Neural cell (in vitro differentiated cells): ENCODE measurements around the gene WNT6. TPM values are rescaled to one million over a fixed set of nuclear protein-coding genes. Genes with fewer than 3 reads are reported as not detected.

Experiments used
- H2AFZ ChIP-seq: fragments of 200-600, 300-800 bp; sonication (generic), shearing (Covaris generic); 2 replicates; pipeline ENCODE4 v1.6.0; 2014; ENCODE audit warnings: low read depth, mild to moderate bottlenecking, antibody characterized with exemption, low read length, moderate library complexity
- H3F3A ChIP-seq: fragments of 200-600 bp; shearing (Covaris generic); 2 replicates; pipeline ENCODE4 v1.6.1; 2016; ENCODE audit warnings: mild to moderate bottlenecking, moderate library complexity, mixed read lengths, antibody characterized with exemption, low read length; ENCODE audit not compliant: insufficient read depth, poor library complexity, severe bottlenecking
- H3K27ac ChIP-seq: fragments of 200-600, 300-800 bp; sonication (generic), shearing (Covaris generic); 2 replicates; pipeline ENCODE4 v1.5.1; 2014; ENCODE audit warnings: mild to moderate bottlenecking, low read length, moderate library complexity
- H3K27me3 ChIP-seq: fragments of 300-800, 200-600 bp; sonication (generic), shearing (Covaris generic); 2 replicates; pipeline ENCODE4 v1.6.0; 2014; ENCODE audit warnings: mild to moderate bottlenecking, low read depth, low read length, moderate library complexity; ENCODE audit not compliant: insufficient read depth
- H3K36me3 ChIP-seq: fragments of 300-800, 200-600 bp; sonication (generic), shearing (Covaris generic); 2 replicates; pipeline ENCODE4 v1.5.1; 2014; ENCODE audit warnings: mild to moderate bottlenecking, antibody characterized with exemption, low read length, moderate library complexity; ENCODE audit not compliant: insufficient read depth
- H3K4me2 ChIP-seq: fragments of 300-800, 200-600 bp; sonication (generic), shearing (Covaris generic); 2 replicates; pipeline ENCODE4 v1.6.0; 2014; ENCODE audit warnings: mild to moderate bottlenecking, low read length
- H3K4me3 ChIP-seq: fragments of 300-800, 200-600 bp; sonication (generic), shearing (Covaris generic); 2 replicates; pipeline ENCODE4 v1.5.1; 2014; ENCODE audit warnings: mild to moderate bottlenecking, low read length, moderate library complexity
- H3K79me2 ChIP-seq: fragments of 200-600 bp; shearing (Covaris generic); replicated peaks from 2 replicates; pipeline ENCODE4 v1.6.0; 2014; ENCODE audit warnings: mild to moderate bottlenecking, low read length, moderate library complexity; ENCODE audit not compliant: insufficient read depth
- H3K9ac ChIP-seq: fragments of 300-800, 200-600 bp; sonication (generic), shearing (Covaris generic); 2 replicates; pipeline ENCODE4 v1.6.1; 2016; ENCODE audit warnings: mild to moderate bottlenecking, low read length, mixed read lengths
- H3K9me2 ChIP-seq: fragments of 200-600 bp; shearing (Covaris generic); 2 replicates; pipeline ENCODE4 v1.6.1; 2016; ENCODE audit warnings: mild to moderate bottlenecking, low read length, mixed read lengths; ENCODE audit not compliant: insufficient read depth
- H3K9me3 ChIP-seq: fragments of 200-600, 300-800 bp; sonication (generic), shearing (Covaris generic); 2 replicates; pipeline ENCODE4 v1.6.1; 2016; ENCODE audit warnings: mild to moderate bottlenecking, mixed run types, low read length, moderate library complexity, mixed read lengths
- H4K20me1 ChIP-seq: fragments of 200-600 bp; shearing (Covaris generic); 2 replicates; pipeline ENCODE4 v1.6.1; 2016; ENCODE audit warnings: mild to moderate bottlenecking, mixed run types; ENCODE audit not compliant: insufficient read depth
- CTCF ChIP-seq: fragments of 450-650 bp; IDR thresholded peaks from 2 replicates; pipeline ENCODE4 v1.5.1; 2014; ENCODE audit warnings: antibody characterized with exemption, mild to moderate bottlenecking, moderate library complexity; ENCODE audit not compliant: poor library complexity, severe bottlenecking
- EP300 ChIP-seq: fragments of 450-650 bp; conservative IDR thresholded peaks from 2 replicates; pipeline ENCODE4 v1.6.1; 2014; ENCODE audit warnings: antibody characterized with exemption, mild to moderate bottlenecking, moderate library complexity; ENCODE audit not compliant: poor library complexity, severe bottlenecking
- EZH2 ChIP-seq: fragments of 200-600, 300-800 bp; shearing (Covaris generic), sonication (generic); IDR thresholded peaks from 2 replicates; pipeline ENCODE4 v1.6.1; 2014; ENCODE audit warnings: antibody characterized with exemption, low read length, borderline replicate concordance, mild to moderate bottlenecking; ENCODE audit not compliant: insufficient read depth, poor library complexity, severe bottlenecking
- MXI1 ChIP-seq: fragments of 450-650 bp; conservative IDR thresholded peaks from 2 replicates; pipeline ENCODE4 v1.6.1; 2014; ENCODE audit warnings: antibody characterized with exemption, mild to moderate bottlenecking; ENCODE audit not compliant: poor library complexity, severe bottlenecking
- POLR2AphosphoS5 ChIP-seq: IDR thresholded peaks from 2 replicates; pipeline ENCODE4 v1.6.1; 2012
- RAD21 ChIP-seq: fragments of 450-650 bp; conservative IDR thresholded peaks from 2 replicates; pipeline ENCODE4 v1.6.1; 2014; ENCODE audit warnings: antibody characterized with exemption, mild to moderate bottlenecking, moderate library complexity
- REST ChIP-seq: IDR thresholded peaks from 2 replicates; pipeline ENCODE4 v1.6.1; 2012; ENCODE audit warnings: borderline replicate concordance
- SMC3 ChIP-seq: fragments of 450-650 bp; conservative IDR thresholded peaks from 2 replicates; pipeline ENCODE4 v1.6.1; 2014; ENCODE audit warnings: antibody characterized with exemption, mild to moderate bottlenecking, moderate library complexity; ENCODE audit not compliant: poor library complexity
- TAF1 ChIP-seq: IDR thresholded peaks from 2 replicates; pipeline ENCODE4 v1.6.1; 2012; ENCODE audit warnings: low read depth
- polyA minus RNA-seq: library from RNA; depleted of rRNA, polyadenylated mRNA; stranded (reverse); fragments of >200 nt; gene quantifications from 2 replicates; pipeline ENCODE4 v1.2.3, GENCODE V29; 2014
- polyA plus RNA-seq: library from polyadenylated mRNA; depleted of rRNA; stranded (reverse); fragments of >200 nt; gene quantifications from 2 replicates; pipeline ENCODE4 v1.2.3, GENCODE V29; 2014

The WNT6 gene
- polyA plus RNA-seq = not detected in 2 replicates
- polyA minus RNA-seq = not detected in 2 replicates

GRCh38 chr2:218859556-218859987, at the start of gene WNT6:
Gene WNT6, plus strand, starts transcription at chr2:218859805. Its CDS starts 233 bp downstream, at chr2:218860038.
- Histone ChIP-seq H3K4me2 (no peak within 1 kb of the TSS), H4K20me1 (no peaks in the 10 kb centered on the region), H3K36me3 (no peaks in the 10 kb centered on the region), H3K27me3 (peaks cover 90% of the 10 kb centered on the region), H3K4me3 (peak within 1 kb of the TSS; percentile 57), H3K9me2 (no peaks in the 10 kb centered on the region), H3K27ac (no peak within 1 kb of the TSS), H3K79me2 (no peaks in the 10 kb centered on the region), H2AFZ (no peak within 1 kb of the TSS), H3K9ac (no peak within 1 kb of the TSS), H3F3A (no peaks in the 10 kb centered on the region), H3K9me3 (no peaks in the 10 kb centered on the region)
- no peak for TF ChIP-seq CTCF
- no peak for TF ChIP-seq EZH2
- no peak for TF ChIP-seq MXI1
- no peak for TF ChIP-seq RAD21
- no peak for TF ChIP-seq POLR2AphosphoS5
- TF ChIP-seq EP300 = no peak
- TF ChIP-seq TAF1 = no peak
- TF ChIP-seq SMC3 = no peak
- no peak for TF ChIP-seq REST

GRCh38 chr2:218810256-218810655, 49.3 kb upstream of the WNT6 start:
- no peaks in the 10 kb centered on the region for H3K36me3 ChIP-seq
- H3K9ac ChIP-seq = no peak overlapping the region
- H3K27ac ChIP-seq = no peak overlapping the region
- no peak overlapping the region for H3K4me3 ChIP-seq
- TF ChIP-seq EZH2 (no peak), RAD21 (no peak)
- no peaks in the 10 kb centered on the region for H3K27me3 ChIP-seq
- no peaks in the 10 kb centered on the region for H3K9me2 ChIP-seq
- H3F3A ChIP-seq = no peaks in the 10 kb centered on the region
- no peaks in the 10 kb centered on the region for H3K9me3 ChIP-seq
- H2AFZ ChIP-seq = no peak overlapping the region
- H3K4me2 ChIP-seq = no peak overlapping the region
- no peaks in the 10 kb centered on the region for H4K20me1 ChIP-seq
- H3K79me2 ChIP-seq = no peaks in the 10 kb centered on the region

GRCh38 chr2:218811382-218811781, 48.2 kb upstream of the WNT6 start:
- Histone ChIP-seq H4K20me1 (no peaks in the 10 kb centered on the region), H3K4me2 (no peak overlapping the region), H3K9ac (no peak overlapping the region)

More at GRCh38 chr2:218811382-218811781, 48.2 kb upstream of the WNT6 start:
- H3K27me3 ChIP-seq = no peaks in the 10 kb centered on the region
- H3K9me2 ChIP-seq = no peaks in the 10 kb centered on the region
- H2AFZ ChIP-seq = no peak overlapping the region
- H3K27ac ChIP-seq = no peak overlapping the region
- no peak overlapping the region for H3K4me3 ChIP-seq
- H3K79me2 ChIP-seq = no peaks in the 10 kb centered on the region
- H3F3A ChIP-seq = no peaks in the 10 kb centered on the region
- TF ChIP-seq EP300 = no peak
- no peak for TF ChIP-seq POLR2AphosphoS5
- TF ChIP-seq RAD21 = no peak
- TF ChIP-seq CTCF = no peak
- TF ChIP-seq MXI1 = no peak
- TF ChIP-seq REST = no peak
- no peak for TF ChIP-seq SMC3
- no peak for TF ChIP-seq EZH2
- TF ChIP-seq TAF1 = no peak
- no peaks in the 10 kb centered on the region for H3K9me3 ChIP-seq
- H3K36me3 ChIP-seq = no peaks in the 10 kb centered on the region
